HepG2 (cell line): Measurements from ENCODE around the gene DSCAM. TPM values are rescaled to one million over a fixed set of nuclear protein-coding genes. Genes with fewer than 3 reads are reported as not detected.

Source experiments
- ATAC-seq: fragments of 200-7000 bp; cut with Tn5 transposase; 3 replicates; pipeline ENCODE4 v1.9.1; 2020; ENCODE audit warnings: mild to moderate bottlenecking, moderate library complexity
- BruUV-seq: library from RNA; stranded (reverse); fragments of 400-500 nt; replicated peaks from 2 replicates; lab custom pipeline; 2021; lab: Mats Ljungman, UMichigan
- CTCF ChIA-PET: fragments of 300-600 bp; formaldehyde crosslinking; extraction: SDS; loops from one replicate; lab custom pipeline; 2021; ENCODE audit warnings: low total read pairs, inconsistent platforms, low intra/inter-chr PET ratio; lab: Yijun Ruan, JAX
- POLR2A ChIA-PET: fragments of 350-600 bp; sonication (Branson Sonifier 250); formaldehyde crosslinking; loops from one replicate; lab custom pipeline; 2020; ENCODE audit warnings: antibody characterized with exemption, inconsistent platforms; lab: Yijun Ruan, JAX
- DNase-seq: peaks from one replicate; pipeline ENCODE4 v3.0.0-alpha.2; 2015; ENCODE audit warnings: low spot score
- FAIRE-seq: peaks from 3 replicates; lab custom pipeline; 2011; peaks lifted over from hg19 to GRCh38; lab: Jason Lieb, UNC
- H2AFZ ChIP-seq: one replicate; pipeline ENCODE4 v1.6.1; 2011; ENCODE audit warnings: low read length, inconsistent platforms
- H3K27ac ChIP-seq: fragments of 300-600 bp; 3 replicates; pipeline ENCODE4 v1.8.0; 2011; ENCODE audit warnings: mixed run types, mild to moderate bottlenecking, mixed read lengths, low read length, inconsistent platforms; ENCODE audit not compliant: insufficient read depth; ENCODE audit errors: extremely low read length
- H3K27me3 ChIP-seq, 2 experiments: fragments of 200-600 bp in 1 of 2; 2 replicates in 1 of 2; 3 replicates in 1 of 2; pipeline versions ENCODE4 v1.6.0 to v1.8.0; 2011; ENCODE audit warnings: low read length in 2 of 2, mild to moderate bottlenecking in 2 of 2, moderate library complexity in 2 of 2, inconsistent platforms in 1 of 2; ENCODE audit not compliant: insufficient read depth in 2 of 2, control insufficient read depth in 1 of 2
- H3K36me3 ChIP-seq, 2 experiments: fragments of 200-600 bp in 1 of 2; replicated peaks in 1 of 2; 2 replicates in 1 of 2; 3 replicates in 1 of 2; pipeline versions ENCODE4 v1.5.1 to v1.8.0; 2011; ENCODE audit warnings: low read length in 2 of 2, inconsistent platforms in 1 of 2; ENCODE audit not compliant: insufficient read depth in 2 of 2, control insufficient read depth in 1 of 2
- H3K4me1 ChIP-seq: 2 replicates; pipeline ENCODE4 v1.5.1; 2012; ENCODE audit warnings: low read length, inconsistent platforms; ENCODE audit not compliant: insufficient read depth
- H3K4me2 ChIP-seq: 2 replicates; pipeline ENCODE4 v1.6.0; 2011; ENCODE audit warnings: low read depth, low read length, inconsistent platforms
- H3K4me3 ChIP-seq, 3 experiments: fragments of 200-600 bp in 1 of 3; sonication (generic), shearing (Covaris generic) in 1 of 3; replicated peaks in 1 of 3; 2 replicates each; pipeline ENCODE4 v1.5.1; 2011 to 2016; ENCODE audit warnings: low read length in 3 of 3, inconsistent platforms in 2 of 3, low read depth in 2 of 3, mild to moderate bottlenecking in 2 of 3, control low read depth in 1 of 3, mixed read lengths in 1 of 3; ENCODE audit not compliant: insufficient read depth in 1 of 3
- H3K79me2 ChIP-seq: one replicate; pipeline ENCODE4 v1.6.1; 2011; ENCODE audit warnings: low read length, inconsistent platforms; ENCODE audit not compliant: insufficient read depth
- H3K9ac ChIP-seq: 2 replicates; pipeline ENCODE4 v1.6.0; 2011; ENCODE audit warnings: mild to moderate bottlenecking, low read depth, low read length, inconsistent platforms; ENCODE audit not compliant: insufficient read depth
- H3K9me3 ChIP-seq: 2 replicates; pipeline ENCODE4 v1.5.1; 2012; ENCODE audit warnings: mild to moderate bottlenecking, low read length
- H4K20me1 ChIP-seq: 2 replicates; pipeline ENCODE4 v1.6.0; 2011; ENCODE audit warnings: inconsistent platforms, mild to moderate bottlenecking, low read length, moderate library complexity; ENCODE audit not compliant: insufficient read depth
- IRF1 ChIP-seq: sonication (generic); formaldehyde crosslinking; IDR thresholded peaks from 2 replicates; pipeline ENCODE4 v1.4.0; 2020; ENCODE audit warnings: low read depth, mild to moderate bottlenecking, missing genetic modification reagents
- WGBS: methylation state at CpG from one replicate; pipeline ENCODE4 v1.1.6; 2017; ENCODE audit warnings: low lambda C conversion rate; 5-methylcytosine and 5-hydroxymethylcytosine counted together
- in situ Hi-C: cut with HindIII; loops from 2 replicates; pipeline ENCODE4 v1.10.0; 2017; ENCODE audit warnings: low pct_unique_long_range_greater_than_20kb; ENCODE audit not compliant: extremely low pct_ligation_motif_present
- intact Hi-C: fragments of 100-400 bp; cut with micrococcal nuclease; formaldehyde crosslinking; loops from one replicate; pipeline ENCODE4 v1.10.0; 2022; ENCODE audit not compliant: unreplicated experiment
- polyA plus RNA-seq, 8 experiments: library from polyadenylated mRNA; depleted of rRNA in 3 of 8; stranded (reverse) in 7 of 8; unstranded in 1 of 8; fragments of >200 nt; fragmentation: Illumina TruSeq in 4 of 8; extraction: Trizol in 4 of 8; gene quantifications; 2 replicates each; pipeline versions ENCODE4 v1.2.1 to v1.2.3, GENCODE V29; 2011 to 2016; ENCODE audit warnings: low read depth in 4 of 8, missing spikeins in 1 of 8, mixed read lengths in 1 of 8; ENCODE audit not compliant: insufficient read depth in 1 of 8
- total RNA-seq, 5 experiments: library from RNA; depleted of rRNA; stranded (reverse); fragments of >200 nt; fragmentation: Illumina TruSeq; extraction: Trizol; gene quantifications; 2 replicates each; pipeline ENCODE4 v1.2.3, GENCODE V29; 2016; ENCODE audit warnings: low read depth in 1 of 5
- TF ChIP-seq, protein P1 (sequence below): sonication (generic); formaldehyde crosslinking; IDR thresholded peaks from 2 replicates; pipeline ENCODE4 v1.8.0; 2022; ENCODE audit warnings: mild to moderate bottlenecking, missing genetic modification reagents, moderate library complexity
- TF ChIP-seq, protein P2 (sequence below): sonication (generic); formaldehyde crosslinking; IDR thresholded peaks from one replicate; pipeline ENCODE4 v1.5.1; 2020; ENCODE audit warnings: mild to moderate bottlenecking, missing genetic modification reagents; ENCODE audit errors: not compliant biosample characterization

Gene DSCAM
- total and polyA plus RNA-seq, 2 of the 13 experiments (the other 11 are each of a cell fraction or from before 2014, with no cell fraction given) = not detected

- DNase-seq = no peak
- intact Hi-C loops (no loop called here), in situ Hi-C loops (no loop called here)
- WGBS = 27% methylated on average over 3 of the region's 3 CpGs
- no peak for FAIRE-seq
- no peaks in the 10 kb centered on the region for H3K36me3 ChIP-seq
- H3K4me3 ChIP-seq = no peak overlapping the region
- no peak for ATAC-seq
- H3K27ac ChIP-seq = no peak overlapping the region
- ChIA-PET POLR2A (no interaction called here), CTCF (no interaction called here)
- H3K9ac ChIP-seq = no peak overlapping the region
- peaks cover 95% of the 10 kb centered on the region for H3K9me3 ChIP-seq
- no peaks in the 10 kb centered on the region for H3K79me2 ChIP-seq
- no peak overlapping the region for H2AFZ ChIP-seq
- no peak overlapping the region for H3K4me2 ChIP-seq
- H3K27me3 ChIP-seq = no peaks in the 10 kb centered on the region
- no peak for TF ChIP-seq IRF1 (CRISPR knock-in tag)
- TF ChIP-seq, protein P1, sequence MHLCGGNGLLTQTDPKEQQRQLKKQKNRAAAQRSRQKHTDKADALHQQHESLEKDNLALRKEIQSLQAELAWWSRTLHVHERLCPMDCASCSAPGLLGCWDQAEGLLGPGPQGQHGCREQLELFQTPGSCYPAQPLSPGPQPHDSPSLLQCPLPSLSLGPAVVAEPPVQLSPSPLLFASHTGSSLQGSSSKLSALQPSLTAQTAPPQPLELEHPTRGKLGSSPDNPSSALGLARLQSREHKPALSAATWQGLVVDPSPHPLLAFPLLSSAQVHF (CRISPR knock-in tag) = no peak
- TF ChIP-seq, protein P2, sequence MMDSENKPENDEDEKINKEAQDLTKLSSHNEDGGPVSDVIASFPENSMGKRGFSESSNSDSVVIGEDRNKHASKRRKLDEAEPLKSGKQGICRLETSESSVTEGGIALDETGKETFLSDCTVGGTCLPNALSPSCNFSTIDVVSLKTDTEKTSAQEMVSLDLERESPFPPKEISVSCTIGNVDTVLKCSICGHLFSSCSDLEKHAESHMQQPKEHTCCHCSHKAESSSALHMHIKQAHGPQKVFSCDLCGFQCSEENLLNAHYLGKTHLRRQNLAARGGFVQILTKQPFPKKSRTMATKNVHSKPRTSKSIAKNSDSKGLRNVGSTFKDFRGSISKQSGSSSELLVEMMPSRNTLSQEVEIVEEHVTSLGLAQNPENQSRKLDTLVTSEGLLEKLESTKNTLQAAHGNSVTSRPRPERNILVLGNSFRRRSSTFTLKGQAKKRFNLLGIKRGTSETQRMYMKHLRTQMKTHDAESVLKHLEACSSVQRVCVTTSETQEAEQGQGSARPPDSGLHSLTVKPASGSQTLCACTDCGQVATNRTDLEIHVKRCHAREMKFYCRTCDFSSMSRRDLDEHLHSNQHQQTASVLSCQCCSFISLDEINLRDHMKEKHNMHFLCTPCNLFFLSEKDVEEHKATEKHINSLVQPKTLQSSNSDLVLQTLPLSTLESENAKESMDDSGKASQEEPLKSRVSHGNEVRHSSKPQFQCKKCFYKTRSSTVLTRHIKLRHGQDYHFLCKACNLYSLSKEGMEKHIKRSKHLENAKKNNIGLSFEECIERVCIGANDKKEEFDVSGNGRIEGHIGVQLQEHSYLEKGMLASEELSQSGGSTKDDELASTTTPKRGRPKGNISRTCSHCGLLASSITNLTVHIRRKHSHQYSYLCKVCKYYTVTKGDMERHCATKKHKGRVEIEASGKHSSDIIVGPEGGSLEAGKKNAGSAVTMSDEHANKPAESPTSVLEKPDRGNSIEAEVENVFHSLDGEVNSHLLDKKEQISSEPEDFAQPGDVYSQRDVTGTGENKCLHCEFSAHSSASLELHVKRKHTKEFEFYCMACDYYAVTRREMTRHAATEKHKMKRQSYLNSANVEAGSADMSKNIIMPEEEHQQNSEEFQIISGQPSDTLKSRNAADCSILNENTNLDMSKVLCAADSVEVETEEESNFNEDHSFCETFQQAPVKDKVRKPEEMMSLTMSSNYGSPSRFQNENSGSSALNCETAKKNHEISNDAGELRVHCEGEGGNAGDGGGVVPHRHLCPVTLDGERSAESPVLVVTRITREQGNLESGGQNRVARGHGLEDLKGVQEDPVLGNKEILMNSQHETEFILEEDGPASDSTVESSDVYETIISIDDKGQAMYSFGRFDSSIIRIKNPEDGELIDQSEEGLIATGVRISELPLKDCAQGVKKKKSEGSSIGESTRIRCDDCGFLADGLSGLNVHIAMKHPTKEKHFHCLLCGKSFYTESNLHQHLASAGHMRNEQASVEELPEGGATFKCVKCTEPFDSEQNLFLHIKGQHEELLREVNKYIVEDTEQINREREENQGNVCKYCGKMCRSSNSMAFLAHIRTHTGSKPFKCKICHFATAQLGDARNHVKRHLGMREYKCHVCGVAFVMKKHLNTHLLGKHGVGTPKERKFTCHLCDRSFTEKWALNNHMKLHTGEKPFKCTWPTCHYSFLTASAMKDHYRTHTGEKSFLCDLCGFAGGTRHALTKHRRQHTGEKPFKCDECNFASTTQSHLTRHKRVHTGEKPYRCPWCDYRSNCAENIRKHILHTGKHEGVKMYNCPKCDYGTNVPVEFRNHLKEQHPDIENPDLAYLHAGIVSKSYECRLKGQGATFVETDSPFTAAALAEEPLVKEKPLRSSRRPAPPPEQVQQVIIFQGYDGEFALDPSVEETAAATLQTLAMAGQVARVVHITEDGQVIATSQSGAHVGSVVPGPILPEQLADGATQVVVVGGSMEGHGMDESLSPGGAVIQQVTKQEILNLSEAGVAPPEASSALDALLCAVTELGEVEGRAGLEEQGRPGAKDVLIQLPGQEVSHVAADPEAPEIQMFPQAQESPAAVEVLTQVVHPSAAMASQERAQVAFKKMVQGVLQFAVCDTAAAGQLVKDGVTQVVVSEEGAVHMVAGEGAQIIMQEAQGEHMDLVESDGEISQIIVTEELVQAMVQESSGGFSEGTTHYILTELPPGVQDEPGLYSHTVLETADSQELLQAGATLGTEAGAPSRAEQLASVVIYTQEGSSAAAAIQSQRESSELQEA (CRISPR knock-in tag) = no peak
- H4K20me1 ChIP-seq = no peaks in the 10 kb centered on the region
- no peaks in the 10 kb centered on the region for H3K4me1 ChIP-seq
- BruUV-seq = no TSS peak
Measured at GRCh38 chr21:40658311-40658710, 188.6 kb downstream of the DSCAM start.
